ENCODE data around the gene ALG8.

DNA sequence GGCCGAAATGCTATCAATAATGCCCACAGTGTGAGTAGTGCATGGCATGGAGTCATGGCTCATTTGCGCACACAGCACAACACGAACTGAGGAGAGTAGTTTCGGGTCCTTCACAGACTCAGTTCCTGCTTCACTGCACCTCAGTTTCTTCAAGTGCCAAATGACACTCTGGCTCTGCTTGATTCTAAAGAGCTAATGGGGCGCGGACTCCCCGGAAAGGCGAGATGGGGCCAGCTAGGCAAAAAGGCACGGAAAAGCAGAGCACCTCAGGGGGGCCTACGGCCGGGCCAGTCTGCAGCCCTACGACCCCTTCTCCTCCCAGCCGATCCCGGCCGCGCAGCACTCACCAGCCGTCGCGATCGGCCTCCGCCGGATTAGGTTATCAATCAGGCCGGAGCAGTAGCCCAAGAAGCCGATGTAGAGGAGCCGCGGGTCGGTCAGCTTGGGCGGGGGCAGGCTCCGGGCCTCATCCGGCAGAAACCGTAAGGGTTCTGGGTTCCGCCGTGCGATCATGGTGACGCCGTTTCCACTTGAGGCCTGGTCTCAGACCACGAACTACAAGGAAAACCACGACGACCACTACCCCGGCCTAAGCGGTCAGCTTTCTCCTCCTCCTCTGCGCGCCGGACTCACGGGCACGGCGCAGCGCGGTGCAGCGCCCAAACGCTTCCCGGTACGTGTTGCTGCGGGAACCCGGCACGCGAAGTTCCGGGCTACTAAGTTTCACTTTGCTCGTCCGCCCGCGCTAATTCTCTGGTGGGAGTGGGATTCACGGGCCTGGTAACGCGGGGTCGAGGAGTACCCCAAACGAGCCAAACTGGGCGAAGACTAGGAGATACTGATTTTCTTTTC, 60.0 kb downstream of the ALG8 start, which contains the start of gene NDUFC2:
- no peak for TF ChIP-seq EZH2 (IDR thresholded peaks at IDR 0.05)
- peak; percentile 92 for TF ChIP-seq POLR2AphosphoS5 (IDR thresholded peaks at IDR 0.05; ENCODE audit: borderline replicate concordance, low read depth, low read length)
- TF ChIP-seq FOXP2 (optimal IDR thresholded peaks at IDR 0.05; ENCODE audit: control extremely low read depth, extremely low read length, insufficient read depth): no peak

Measured in SK-N-MC (cell line).